Loucy (cell line): Measurements from ENCODE around the gene TSEN54.

Experiments used
- CTCF ChIP-seq: fragments of 200-600 bp; sonication (generic); conservative IDR thresholded peaks from 2 replicates; pipeline ENCODE4 v1.5.1; 2014; ENCODE audit warnings: mild to moderate bottlenecking, antibody characterized with exemption, low read length
- EZH2phosphoT487 ChIP-seq: fragments of 200-600 bp; IDR thresholded peaks from 2 replicates; pipeline ENCODE4 v1.6.1; 2018; ENCODE audit warnings: antibody characterized with exemption, mild to moderate bottlenecking, moderate library complexity, borderline replicate concordance

GRCh38 chr17:75563063-75563758 is 46.9 kb downstream of the TSEN54 start:
- TF ChIP-seq CTCF (no peak), EZH2phosphoT487 (no peak)
